ENCODE data around the gene BCL7C. TPM values are rescaled to one million over a fixed set of nuclear protein-coding genes. Genes with fewer than 3 reads are reported as not detected.
"Not testable (repeated sequence)": the region's sequence is repeated elsewhere in the genome, so short reads cannot be mapped to it uniquely, and the experiment has no call there.

Gene BCL7C
- polyA plus RNA-seq, 4 donors, result 23.7 to 33.2 (median 30.5) TPM

DNA sequence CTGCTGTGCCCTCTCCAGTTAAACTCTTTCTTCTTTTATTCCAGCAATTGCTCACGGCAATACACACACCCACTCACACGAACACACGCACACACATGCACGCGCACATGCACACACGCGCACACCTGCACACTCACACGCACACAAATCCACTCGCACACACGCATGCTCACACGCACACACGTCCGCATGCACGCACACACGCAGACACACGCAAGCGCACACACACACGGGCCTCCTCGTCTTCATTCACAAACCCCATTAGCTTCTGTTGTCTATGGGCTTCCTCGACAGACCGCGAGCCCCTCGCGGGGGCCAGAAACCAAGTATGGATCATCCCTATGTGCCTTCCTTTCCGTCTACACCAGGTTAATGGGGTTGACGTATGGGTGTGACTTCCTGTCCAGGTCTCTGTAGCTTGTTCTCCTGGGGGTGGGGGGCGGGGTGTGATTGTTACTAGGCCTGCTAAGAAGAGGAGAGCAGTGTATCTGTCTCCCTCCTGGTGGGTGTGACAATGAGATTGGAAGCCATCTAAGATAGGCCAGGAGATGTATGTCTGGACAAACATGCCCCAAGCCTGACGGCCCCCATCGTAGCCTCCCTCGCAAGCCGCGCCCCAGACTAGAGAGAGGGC, 1.9 kb upstream of the BCL7C start:
- peak in 1 of 2 donors; percentile 74 for DNase-seq
- H3K36me3 ChIP-seq (ENCODE audit: control insufficient read depth in 3 of 3, insufficient read depth in 2 of 3, low read depth in 1 of 3, low read length in 3 of 3), result peaks cover 0 to 20% (median 0%) of the 10 kb centered on the region in 3 donors

DNA sequence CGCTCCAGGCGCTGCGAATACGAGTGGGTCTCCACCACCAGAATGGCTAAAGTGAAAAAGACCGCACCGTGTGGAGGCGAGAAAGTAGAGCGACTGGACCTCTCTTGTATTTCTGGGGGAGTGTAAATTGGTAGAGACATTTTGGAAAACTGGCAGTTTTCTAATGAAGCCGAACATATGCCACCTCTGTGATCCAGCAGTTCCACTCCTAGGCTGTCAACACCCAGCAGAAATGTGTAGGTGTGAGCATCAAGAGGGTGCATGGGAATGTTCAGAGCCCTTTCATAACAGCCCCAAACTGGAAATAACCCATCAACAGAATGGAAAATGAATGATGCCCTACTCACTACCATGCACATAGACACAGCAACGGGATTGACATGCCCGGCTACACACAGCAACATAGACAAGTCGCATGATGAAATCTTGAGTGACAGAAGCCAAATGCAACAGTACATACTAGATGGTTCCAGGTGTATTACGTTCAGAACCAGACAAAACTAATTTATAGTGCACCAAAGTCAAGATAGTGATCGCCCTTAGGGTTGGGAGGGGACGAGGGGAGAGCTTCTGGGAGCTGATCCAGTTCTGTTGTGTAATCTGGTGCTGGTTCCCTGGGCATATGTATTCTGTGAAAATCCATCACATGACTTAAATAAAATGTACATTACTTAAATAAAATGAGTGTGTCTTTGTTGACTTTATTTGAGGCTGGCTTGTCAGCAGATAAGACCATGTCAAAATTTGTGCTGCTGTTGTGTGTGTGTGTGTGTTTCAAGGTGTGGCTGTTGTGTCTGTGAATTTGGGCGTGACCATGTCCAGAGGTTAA, 877 bp upstream of the BCL7C start:
- FAIRE-seq (no peak), DNase-seq (no peak)
- Histone ChIP-seq H3K36me3 (ENCODE audit: control insufficient read depth in 3 of 3, insufficient read depth in 2 of 3, low read depth in 1 of 3, low read length in 3 of 3) (peaks cover 0 to 23% (median 0%) of the 10 kb centered on the region in 3 donors), H3K4me1 (ENCODE audit: control insufficient read depth in 3 of 3, insufficient read depth in 2 of 3, low read depth in 1 of 3, low read length in 2 of 3) (peaks cover 1 to 39% (median 2%) of the 10 kb centered on the region in 3 donors), H3K9me3 (ENCODE audit: control insufficient read depth in 2 of 2, insufficient read depth in 1 of 2, low read depth in 1 of 2, low read length in 1 of 2) (no peaks in the 10 kb centered on the region), H3K4me3 (ENCODE audit: low read depth in 1 of 3, low read length in 3 of 3) (peak overlapping the region in 2 of 3 donors; percentile 53 to 84), H3K27ac (ENCODE audit: low read depth in 1 of 3, low read length in 2 of 3) (peak overlapping the region; percentile 67 to 93 (median 86)), H3K27me3 (ENCODE audit: control insufficient read depth in 3 of 3, insufficient read depth in 3 of 3, low read length in 3 of 3) (no peaks in the 10 kb centered on the region)
- 27 to 47% (median 38%) methylated on average over 16 of the region's 16 CpGs for WGBS, 3 donors

More for the DNA sequence above, 1.9 kb upstream of the BCL7C start:
- Histone ChIP-seq H3K27ac (ENCODE audit: low read depth in 1 of 3, low read length in 2 of 3) (peak overlapping the region; percentile 71 to 98 (median 77)), H3K4me1 (ENCODE audit: control insufficient read depth in 3 of 3, insufficient read depth in 2 of 3, low read depth in 1 of 3, low read length in 2 of 3) (peaks cover 1 to 39% (median 2%) of the 10 kb centered on the region in 3 donors), H3K9me3 (ENCODE audit: control insufficient read depth in 2 of 2, insufficient read depth in 1 of 2, low read depth in 1 of 2, low read length in 1 of 2) (no peaks in the 10 kb centered on the region), H3K4me3 (ENCODE audit: low read depth in 1 of 3, low read length in 3 of 3) (peak overlapping the region in 1 of 3 donors; percentile 72), H3K27me3 (ENCODE audit: control insufficient read depth in 3 of 3, insufficient read depth in 3 of 3, low read length in 3 of 3) (no peaks in the 10 kb centered on the region)
- no peak for FAIRE-seq
- 72 to 84% (median 82%) methylated on average over 31 to 32 of the region's 32 CpGs for WGBS, 3 donors

GRCh38 chr16:30893417-30893743, 497 bp downstream of the BCL7C start:
- Histone ChIP-seq H3K27ac (ENCODE audit: low read depth in 1 of 3, low read length in 2 of 3) (peak overlapping the region; percentile 71 to 93 (median 78)), H3K4me1 (ENCODE audit: control insufficient read depth in 3 of 3, insufficient read depth in 2 of 3, low read depth in 1 of 3, low read length in 2 of 3) (peaks cover 1 to 39% (median 2%) of the 10 kb centered on the region in 3 donors), H3K9me3 (ENCODE audit: control insufficient read depth in 2 of 2, insufficient read depth in 1 of 2, low read depth in 1 of 2, low read length in 1 of 2) (no peaks in the 10 kb centered on the region), H3K36me3 (ENCODE audit: control insufficient read depth in 3 of 3, insufficient read depth in 2 of 3, low read depth in 1 of 3, low read length in 3 of 3) (peaks cover 0 to 36% (median 3%) of the 10 kb centered on the region in 3 donors), H3K4me3 (ENCODE audit: low read depth in 1 of 3, low read length in 3 of 3) (peak overlapping the region; percentile 65 to 85 (median 84)), H3K27me3 (ENCODE audit: control insufficient read depth in 3 of 3, insufficient read depth in 3 of 3, low read length in 3 of 3) (no peaks in the 10 kb centered on the region)
- DNase-seq, result no peak
- 0 to 1% (median 0%) methylated on average over 10 to 11 of the region's 11 CpGs for WGBS, 3 donors
- FAIRE-seq, result no peak

DNA sequence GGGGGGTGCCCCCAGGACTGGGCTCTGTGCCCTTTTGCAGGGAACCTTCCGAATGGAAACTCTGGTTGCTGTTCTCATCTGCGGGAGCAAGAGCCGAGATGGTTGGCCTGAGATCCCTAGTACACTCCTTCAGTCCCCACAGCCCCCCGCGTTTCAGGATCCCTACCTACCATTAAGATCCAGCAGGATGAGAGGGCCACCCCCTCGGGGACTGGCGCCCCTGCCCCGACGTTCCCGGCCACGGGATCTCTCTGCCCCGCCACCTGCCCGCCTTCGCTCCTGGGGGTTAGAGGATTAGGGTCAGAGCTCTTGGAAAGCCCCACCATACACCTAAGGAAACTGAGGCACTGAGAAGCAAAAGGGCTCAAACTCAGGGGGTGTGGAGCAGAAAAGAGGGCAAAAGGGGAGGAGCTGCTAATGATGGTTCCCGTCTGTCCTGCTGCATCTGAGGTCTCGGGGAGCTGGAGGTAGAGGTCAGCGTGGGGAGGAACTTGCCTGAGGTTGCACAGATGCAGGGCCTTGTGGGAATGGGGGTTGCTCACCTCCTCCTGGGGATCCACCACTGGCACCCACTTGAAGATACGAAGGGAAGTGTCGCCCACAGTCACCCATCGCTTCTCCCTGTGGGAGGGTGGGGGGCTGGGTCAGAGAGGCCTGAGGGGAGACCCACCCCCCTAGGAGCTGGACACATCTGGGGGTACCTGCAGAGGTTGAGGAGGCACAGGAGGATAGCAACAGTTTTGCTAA, 1.0 kb downstream of the BCL7C start:
- Histone ChIP-seq H3K4me3 (ENCODE audit: low read depth in 1 of 3, low read length in 3 of 3) (peak overlapping the region; percentile 65 to 85 (median 84)), H3K27me3 (ENCODE audit: control insufficient read depth in 3 of 3, insufficient read depth in 3 of 3, low read length in 3 of 3) (no peaks in the 10 kb centered on the region), H3K4me1 (ENCODE audit: control insufficient read depth in 3 of 3, insufficient read depth in 2 of 3, low read depth in 1 of 3, low read length in 2 of 3) (peaks cover 1 to 39% (median 2%) of the 10 kb centered on the region in 3 donors), H3K27ac (ENCODE audit: low read depth in 1 of 3, low read length in 2 of 3) (no peak overlapping the region), H3K9me3 (ENCODE audit: control insufficient read depth in 2 of 2, insufficient read depth in 1 of 2, low read depth in 1 of 2, low read length in 1 of 2) (no peaks in the 10 kb centered on the region), H3K36me3 (ENCODE audit: control insufficient read depth in 3 of 3, insufficient read depth in 2 of 3, low read depth in 1 of 3, low read length in 3 of 3) (peaks cover 0 to 38% (median 3%) of the 10 kb centered on the region in 3 donors)
- DNase-seq (no peak), FAIRE-seq (no peak)
- WGBS, 3 donors, result 52 to 63% (median 63%) methylated on average over 19 to 20 of the region's 20 CpGs

DNA sequence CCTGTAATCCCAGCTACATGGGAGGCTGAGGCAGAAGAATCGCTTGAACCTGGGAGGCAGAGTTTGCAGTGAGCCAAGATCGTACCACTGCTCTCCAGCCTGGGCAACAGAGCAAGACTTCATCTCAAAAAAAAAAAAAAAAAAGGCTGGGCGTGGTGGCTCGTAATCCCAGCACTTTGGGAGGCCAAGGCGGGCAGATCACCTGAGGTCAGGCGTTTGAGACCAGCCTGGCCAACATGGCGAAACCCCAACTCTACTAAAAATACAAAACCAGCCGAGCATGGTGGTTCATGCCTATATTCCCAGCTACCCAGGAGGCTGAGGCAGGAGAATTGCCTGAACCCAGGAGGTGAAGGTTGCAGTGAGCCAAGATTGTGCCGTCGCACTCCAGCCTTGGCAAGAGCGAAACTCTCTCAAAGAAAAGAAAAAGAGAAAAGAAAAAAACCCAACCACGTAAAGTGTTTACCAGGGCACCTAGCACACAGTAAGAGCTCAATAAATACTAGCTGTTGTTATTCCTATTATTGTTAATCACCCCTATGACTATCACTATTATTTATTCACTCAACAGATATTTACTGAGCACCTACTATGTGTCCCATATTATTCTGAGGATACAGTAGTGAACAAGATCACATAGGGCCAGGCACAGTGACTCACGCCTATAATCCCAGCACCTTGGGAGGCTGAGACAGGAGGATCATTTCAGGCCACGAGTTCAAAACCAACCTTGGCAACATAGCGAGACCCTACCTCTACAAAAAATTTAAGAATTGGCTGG, 2.6 kb downstream of the BCL7C start:
- Histone ChIP-seq H3K4me1 (ENCODE audit: control insufficient read depth in 3 of 3, insufficient read depth in 2 of 3, low read depth in 1 of 3, low read length in 2 of 3) (peaks cover 1 to 30% (median 2%) of the 10 kb centered on the region in 3 donors), H3K36me3 (ENCODE audit: control insufficient read depth in 3 of 3, insufficient read depth in 2 of 3, low read depth in 1 of 3, low read length in 3 of 3) (peaks cover 0 to 53% (median 3%) of the 10 kb centered on the region in 3 donors)
- 88 to 92% (median 91%) methylated on average over 14 to 15 of the region's 15 CpGs for WGBS, 3 donors
- not testable (repeated sequence) for H3K27me3 ChIP-seq (ENCODE audit: control insufficient read depth in 3 of 3, insufficient read depth in 3 of 3, low read length in 3 of 3); FAIRE-seq; H3K27ac ChIP-seq (ENCODE audit: low read depth in 1 of 3, low read length in 2 of 3); H3K4me3 ChIP-seq (ENCODE audit: low read depth in 1 of 3, low read length in 3 of 3); DNase-seq; H3K9me3 ChIP-seq (ENCODE audit: control insufficient read depth in 2 of 2, insufficient read depth in 1 of 2, low read depth in 1 of 2, low read length in 1 of 2)

DNA sequence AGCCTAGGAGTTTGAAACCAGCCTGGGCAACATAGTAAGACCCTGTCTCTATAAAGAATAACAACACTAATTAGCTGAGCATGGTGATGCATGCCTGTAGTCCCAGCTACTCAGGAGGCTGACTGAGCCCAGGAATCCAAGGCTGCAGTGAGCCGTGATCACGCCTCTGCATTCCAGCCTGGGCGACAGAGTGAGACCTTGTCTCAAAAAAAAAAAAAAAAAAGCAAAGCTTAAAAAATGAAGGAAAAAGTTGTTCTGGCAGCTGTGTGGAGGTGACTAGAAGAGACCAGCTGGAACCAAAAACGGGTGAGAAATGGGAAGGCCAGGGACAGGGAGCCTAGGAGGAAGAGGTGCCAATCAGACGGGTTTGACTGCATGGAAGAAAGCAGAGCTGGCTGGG, 4.2 kb downstream of the BCL7C start:
- Histone ChIP-seq H3K27me3 (ENCODE audit: control insufficient read depth in 3 of 3, insufficient read depth in 3 of 3, low read length in 3 of 3) (no peaks in the 10 kb centered on the region), H3K9me3 (ENCODE audit: control insufficient read depth in 2 of 2, insufficient read depth in 1 of 2, low read depth in 1 of 2, low read length in 1 of 2) (no peaks in the 10 kb centered on the region), H3K4me1 (ENCODE audit: control insufficient read depth in 3 of 3, insufficient read depth in 2 of 3, low read depth in 1 of 3, low read length in 2 of 3) (peaks cover 1 to 15% (median 2%) of the 10 kb centered on the region in 3 donors), H3K27ac (ENCODE audit: low read depth in 1 of 3, low read length in 2 of 3) (no peak overlapping the region), H3K36me3 (ENCODE audit: control insufficient read depth in 3 of 3, insufficient read depth in 2 of 3, low read depth in 1 of 3, low read length in 3 of 3) (peaks cover 0 to 65% (median 3%) of the 10 kb centered on the region in 3 donors), H3K4me3 (ENCODE audit: low read depth in 1 of 3, low read length in 3 of 3) (no peak overlapping the region)
- no peak for FAIRE-seq
- no peak for DNase-seq
- WGBS, 3 donors, result 78 to 89% (median 86%) methylated on average over 4 to 5 of the region's 5 CpGs

GRCh38 chr16:30888856-30889499, 4.9 kb downstream of the BCL7C start:
- Histone ChIP-seq H3K36me3 (ENCODE audit: control insufficient read depth in 3 of 3, insufficient read depth in 2 of 3, low read depth in 1 of 3, low read length in 3 of 3) (peaks cover 0 to 70% (median 3%) of the 10 kb centered on the region in 3 donors), H3K4me3 (ENCODE audit: low read depth in 1 of 3, low read length in 3 of 3) (no peak overlapping the region), H3K4me1 (ENCODE audit: control insufficient read depth in 3 of 3, insufficient read depth in 2 of 3, low read depth in 1 of 3, low read length in 2 of 3) (peaks cover 1 to 9% (median 2%) of the 10 kb centered on the region in 3 donors), H3K27ac (ENCODE audit: low read depth in 1 of 3, low read length in 2 of 3) (no peak overlapping the region), H3K27me3 (ENCODE audit: control insufficient read depth in 3 of 3, insufficient read depth in 3 of 3, low read length in 3 of 3) (no peaks in the 10 kb centered on the region), H3K9me3 (ENCODE audit: control insufficient read depth in 2 of 2, insufficient read depth in 1 of 2, low read depth in 1 of 2, low read length in 1 of 2) (no peaks in the 10 kb centered on the region)
- WGBS, 3 donors, result 87 to 92% (median 90%) methylated on average over 8 of the region's 8 CpGs
- DNase-seq (no peak), FAIRE-seq (no peak)
